ENCODE data around the gene FRMD4B.

The FRMD4B gene

DNA sequence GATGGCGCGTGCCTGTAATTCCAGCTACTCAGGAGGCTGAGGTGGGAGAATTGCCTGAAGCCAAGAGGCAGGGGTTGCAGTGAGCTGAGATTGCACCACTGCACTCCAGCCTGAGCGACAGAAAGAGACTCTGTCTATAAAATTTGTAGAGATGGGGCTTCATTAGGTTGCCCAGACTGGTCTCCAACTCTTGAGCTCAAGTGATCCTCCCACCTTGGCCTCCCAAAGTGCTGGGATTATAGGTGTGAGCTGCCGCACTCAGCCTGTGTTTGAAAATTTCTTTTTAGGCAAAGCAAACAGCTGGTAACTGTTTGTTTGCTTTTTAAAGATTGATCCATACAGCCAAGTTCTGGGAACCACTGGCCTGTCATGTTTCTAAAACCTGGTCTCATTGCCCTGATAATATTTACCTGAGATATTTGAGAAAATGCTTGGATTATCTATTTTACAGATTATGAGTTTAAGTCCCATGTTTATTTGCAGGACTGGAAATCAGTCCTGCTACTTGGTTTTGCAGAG is 199.3 kb downstream of the FRMD4B start:
- H3K4me3 ChIP-seq (ENCODE audit: low read depth in 1 of 2, low read length in 1 of 2) = no peak overlapping the region
- TF ChIP-seq CTCF (IDR thresholded peaks at IDR 0.05) = no peak
- no peaks in the 10 kb centered on the region for H3K27me3 ChIP-seq
- H3K36me3 ChIP-seq = peaks cover 88% of the 10 kb centered on the region
- H3K9me3 ChIP-seq = no peaks in the 10 kb centered on the region
- H3K27ac ChIP-seq = no peak overlapping the region
- no peaks in the 10 kb centered on the region for H3K4me1 ChIP-seq (ENCODE audit: control insufficient read depth in 1 of 2, insufficient read depth in 1 of 2, low read depth in 1 of 2, low read length in 1 of 2)

- no peak overlapping the region for H3K4me3 ChIP-seq (ENCODE audit: low read depth in 1 of 2, low read length in 1 of 2)
- no peaks in the 10 kb centered on the region for H3K9me3 ChIP-seq
- peaks cover 94% of the 10 kb centered on the region for H3K36me3 ChIP-seq
- no peaks in the 10 kb centered on the region for H3K27me3 ChIP-seq
- TF ChIP-seq CTCF (IDR thresholded peaks at IDR 0.05) = no peak
- H3K4me1 ChIP-seq (ENCODE audit: control insufficient read depth in 1 of 2, insufficient read depth in 1 of 2, low read depth in 1 of 2, low read length in 1 of 2) = no peaks in the 10 kb centered on the region
- peak overlapping the region; percentile 11 for H3K27ac ChIP-seq
Measured at GRCh38 chr3:69182588-69183316, 203.1 kb downstream of the FRMD4B start.

DNA sequence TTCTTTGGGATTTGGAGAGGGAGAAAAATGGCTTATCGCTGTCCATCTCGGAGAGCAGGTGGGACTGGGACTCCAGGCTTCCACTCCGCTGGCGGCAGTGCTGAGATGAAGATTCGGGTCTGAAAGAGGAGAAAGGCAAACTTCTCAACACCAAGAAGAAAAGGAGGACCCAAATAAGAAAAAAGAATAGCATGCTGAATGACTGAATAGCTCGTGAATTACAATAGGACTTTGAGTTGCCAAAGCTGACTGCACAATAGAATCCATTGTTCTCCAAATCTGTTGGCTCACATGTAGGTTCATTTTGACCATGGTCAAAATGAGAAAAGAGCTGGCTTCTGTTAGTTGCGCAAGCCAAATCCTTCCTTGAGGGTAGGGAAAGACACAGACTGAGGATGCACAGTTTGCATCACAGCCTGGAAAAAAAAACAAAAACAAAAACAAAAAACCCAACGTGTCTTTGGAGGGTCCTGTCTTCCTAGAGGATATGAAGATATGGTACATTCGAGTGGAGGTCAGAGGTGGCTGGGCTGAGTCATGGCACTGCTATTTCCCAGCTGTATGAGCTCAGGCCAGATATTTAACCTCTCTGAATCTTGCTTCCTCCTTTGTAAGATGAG is 204.2 kb downstream of the FRMD4B start:
- H3K27ac ChIP-seq = no peak overlapping the region
- no peak overlapping the region for H3K4me3 ChIP-seq (ENCODE audit: low read depth in 1 of 2, low read length in 1 of 2)
- H3K9me3 ChIP-seq = no peaks in the 10 kb centered on the region
- H3K36me3 ChIP-seq = peaks cover 93% of the 10 kb centered on the region
- no peaks in the 10 kb centered on the region for H3K27me3 ChIP-seq
- H3K4me1 ChIP-seq (ENCODE audit: control insufficient read depth in 1 of 2, insufficient read depth in 1 of 2, low read depth in 1 of 2, low read length in 1 of 2) = no peaks in the 10 kb centered on the region
- no peak for TF ChIP-seq CTCF (IDR thresholded peaks at IDR 0.05)

DNA sequence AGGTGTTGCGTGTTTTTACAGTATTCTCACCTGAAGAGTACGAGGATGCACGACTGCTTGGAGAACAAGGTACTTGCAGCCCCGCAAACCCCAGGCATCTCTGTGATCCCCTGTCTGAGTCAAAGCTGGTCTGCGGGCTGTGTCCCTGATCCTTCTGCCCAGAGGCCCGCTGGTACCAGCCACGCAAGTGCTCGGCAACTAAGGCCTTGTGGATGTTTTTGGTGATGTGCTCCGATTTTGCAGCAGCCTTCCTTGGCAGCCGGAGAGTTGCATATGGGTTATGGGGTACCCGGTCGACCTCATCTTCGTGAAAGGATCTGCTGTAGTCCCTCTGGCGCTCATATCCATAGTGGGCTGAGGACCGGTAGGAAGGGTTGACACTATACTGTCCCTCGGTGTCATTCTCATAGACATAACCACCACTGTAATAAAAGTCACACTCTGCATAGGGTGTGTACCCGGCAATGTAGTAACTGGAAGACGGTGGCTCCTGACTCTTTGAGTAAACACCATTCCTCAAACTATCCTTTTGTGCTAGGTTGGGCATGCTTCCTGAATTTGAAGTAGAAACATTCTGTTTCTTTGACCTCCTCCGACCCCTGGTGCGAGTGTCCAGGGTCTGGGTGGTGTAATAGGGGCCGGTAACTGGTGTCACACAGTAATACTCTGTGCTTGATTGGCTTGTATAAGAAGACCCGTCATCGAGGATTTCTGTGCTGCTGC is 204.9 kb downstream of the FRMD4B start:
- Histone ChIP-seq H3K27ac (no peak overlapping the region), H3K36me3 (peaks cover 93% of the 10 kb centered on the region), H3K27me3 (no peaks in the 10 kb centered on the region), H3K4me3 (ENCODE audit: low read depth in 1 of 2, low read length in 1 of 2) (no peak overlapping the region), H3K9me3 (no peaks in the 10 kb centered on the region), H3K4me1 (ENCODE audit: control insufficient read depth in 1 of 2, insufficient read depth in 1 of 2, low read depth in 1 of 2, low read length in 1 of 2) (no peaks in the 10 kb centered on the region)
- TF ChIP-seq CTCF (IDR thresholded peaks at IDR 0.05) = no peak

GRCh38 chr3:69179740-69180372 is 206.0 kb downstream of the FRMD4B start:
- Histone ChIP-seq H3K27ac (no peak overlapping the region), H3K36me3 (peaks cover 92% of the 10 kb centered on the region), H3K4me3 (ENCODE audit: low read depth in 1 of 2, low read length in 1 of 2) (no peak overlapping the region), H3K9me3 (no peaks in the 10 kb centered on the region), H3K27me3 (no peaks in the 10 kb centered on the region), H3K4me1 (ENCODE audit: control insufficient read depth in 1 of 2, insufficient read depth in 1 of 2, low read depth in 1 of 2, low read length in 1 of 2) (no peaks in the 10 kb centered on the region)
- no peak for TF ChIP-seq CTCF (IDR thresholded peaks at IDR 0.05)
